BJ (cell line): Measurements from ENCODE around the gene MCC. TPM values are rescaled to one million over a fixed set of nuclear protein-coding genes. Genes with fewer than 3 reads are reported as not detected.

ENCODE experiments used
- CTCF ChIA-PET: fragments of 350-600 bp; formaldehyde crosslinking; extraction: SDS; loops from one replicate; lab custom pipeline; 2021; ENCODE audit warnings: antibody characterized with exemption, inconsistent platforms; lab: Yijun Ruan, JAX
- POLR2A ChIA-PET: fragments of 300-600 bp; sonication (Branson Sonifier 250); formaldehyde crosslinking; extraction: SDS; loops from one replicate; lab custom pipeline; 2021; ENCODE audit warnings: antibody characterized with exemption; lab: Charles Lee
- DNase-seq: peaks from one replicate; pipeline ENCODE4 v3.0.0-alpha.2; 2011; ENCODE audit warnings: low read depth
- H3K27me3 ChIP-seq: 2 replicates; pipeline ENCODE4 v1.6.0; 2011; ENCODE audit warnings: low read length; ENCODE audit not compliant: control insufficient read depth, insufficient read depth
- H3K36me3 ChIP-seq: 2 replicates; pipeline ENCODE4 v1.5.1; 2011; ENCODE audit warnings: low read length; ENCODE audit not compliant: control insufficient read depth, insufficient read depth
- H3K4me3 ChIP-seq: 2 replicates; pipeline ENCODE4 v1.5.1; 2011; ENCODE audit warnings: low read depth, mild to moderate bottlenecking, control low read depth, low read length
- CTCF ChIP-seq: IDR thresholded peaks from 2 replicates; pipeline ENCODE4 v1.5.1; 2011; ENCODE audit warnings: low read depth, mild to moderate bottlenecking, control low read depth, inconsistent platforms, low read length, moderate library complexity; ENCODE audit not compliant: insufficient read depth
- polyA plus RNA-seq: library from polyadenylated mRNA; depleted of rRNA; stranded (reverse); fragments of >200 nt; gene quantifications from 2 replicates; pipeline ENCODE4 v1.2.3, GENCODE V29; 2011

Gene MCC
- polyA plus RNA-seq, 1 experiment = 2.3 TPM

- ChIA-PET POLR2A (no interaction called here), CTCF (interaction anchor here (0.6 to 1.4 kb wide), 2 partner anchors 9 to 94 kb away, joined by 3 read pairs; no protein-coding TSS in a partner anchor)
- no peak for TF ChIP-seq CTCF
- Histone ChIP-seq H3K4me3 (no peak overlapping the region), H3K36me3 (no peaks in the 10 kb centered on the region), H3K27me3 (no peaks in the 10 kb centered on the region)
- no peak for DNase-seq
Measured at GRCh38 chr5:113280541-113280940, 207.7 kb downstream of the MCC start.

- Histone ChIP-seq H3K27me3 (no peaks in the 10 kb centered on the region), H3K36me3 (no peaks in the 10 kb centered on the region), H3K4me3 (no peak overlapping the region)
- DNase-seq = no peak
- no peak for TF ChIP-seq CTCF
- ChIA-PET POLR2A (no interaction called here), CTCF (interaction anchor here (1.1 kb wide), 1 partner anchor 10 kb away, joined by 5 read pairs; no protein-coding TSS in a partner anchor)
Measured at GRCh38 chr5:113278976-113279375, 209.3 kb downstream of the MCC start.

- Histone ChIP-seq H3K4me3 (no peak overlapping the region), H3K36me3 (no peaks in the 10 kb centered on the region), H3K27me3 (no peaks in the 10 kb centered on the region)
- CTCF ChIA-PET = interaction anchor here (0.6 to 1.3 kb wide), 2 partner anchors 13 to 23 kb away, joined by 3 read pairs; no protein-coding TSS in a partner anchor
- DNase-seq = no peak
- no peak for TF ChIP-seq CTCF
- POLR2A ChIA-PET = no interaction called here
Measured at GRCh38 chr5:113276493-113276892, 211.8 kb downstream of the MCC start.

GRCh38 chr5:113276001-113276400, 212.3 kb downstream of the MCC start:
- no peak overlapping the region for H3K4me3 ChIP-seq
- no peaks in the 10 kb centered on the region for H3K27me3 ChIP-seq
- ChIA-PET CTCF (interaction anchor here (1.3 kb wide), 1 partner anchor 13 kb away, joined by 3 read pairs; no protein-coding TSS in a partner anchor), POLR2A (no interaction called here)
- DNase-seq = no peak
- no peak for TF ChIP-seq CTCF
- no peaks in the 10 kb centered on the region for H3K36me3 ChIP-seq

GRCh38 chr5:113274836-113275414, 213.3 kb downstream of the MCC start:
- TF ChIP-seq CTCF = no peak
- no peak for DNase-seq
- POLR2A ChIA-PET = no interaction called here
- H3K36me3 ChIP-seq = no peaks in the 10 kb centered on the region
- H3K4me3 ChIP-seq = no peak overlapping the region
- CTCF ChIA-PET = interaction anchor here (1.0 to 1.1 kb wide), 2 partner anchors 11 to 16 kb away, joined by 3 read pairs; no protein-coding TSS in a partner anchor
- no peaks in the 10 kb centered on the region for H3K27me3 ChIP-seq
